Astrocyte (in vitro differentiated cells and primary cell): Measurements from ENCODE around the gene FRMD5. TPM values are rescaled to one million over a fixed set of nuclear protein-coding genes. Genes with fewer than 3 reads are reported as not detected.

ENCODE experiments used
- DNase-seq: peaks from one replicate; pipeline ENCODE4 v3.0.0-alpha.2; 2010; ENCODE audit warnings: low read depth
- FAIRE-seq: peaks from 2 replicates; lab custom pipeline; 2011; peaks lifted over from hg19 to GRCh38; lab: Jason Lieb, UNC
- H2AFZ ChIP-seq: 2 replicates; pipeline ENCODE4 v1.6.0; 2012; ENCODE audit warnings: low read depth, low read length, inconsistent platforms
- H3K27ac ChIP-seq: 2 replicates; pipeline ENCODE4 v1.5.1; 2011; ENCODE audit warnings: low read depth, low read length, inconsistent platforms
- H3K27me3 ChIP-seq: 2 replicates; pipeline ENCODE4 v1.6.0; 2011; ENCODE audit warnings: low read length, inconsistent platforms; ENCODE audit not compliant: insufficient read depth
- H3K36me3 ChIP-seq: 2 replicates; pipeline ENCODE4 v1.5.1; 2011; ENCODE audit warnings: low read length, inconsistent platforms; ENCODE audit not compliant: insufficient read depth
- H3K4me1 ChIP-seq: 2 replicates; pipeline ENCODE4 v1.5.1; 2011; ENCODE audit warnings: low read length, inconsistent platforms; ENCODE audit not compliant: insufficient read depth
- H3K4me2 ChIP-seq: 2 replicates; pipeline ENCODE4 v1.6.0; 2012; ENCODE audit warnings: low read length, inconsistent platforms
- H3K4me3 ChIP-seq: 2 replicates; pipeline ENCODE4 v1.5.1; 2011; ENCODE audit warnings: low read depth, mild to moderate bottlenecking, low read length, inconsistent platforms; ENCODE audit not compliant: insufficient read depth
- H3K79me2 ChIP-seq: 2 replicates; pipeline ENCODE4 v1.6.0; 2012; ENCODE audit warnings: mild to moderate bottlenecking, low read length, inconsistent platforms; ENCODE audit not compliant: insufficient read depth
- H3K9ac ChIP-seq: 2 replicates; pipeline ENCODE4 v1.6.0; 2012; ENCODE audit warnings: mild to moderate bottlenecking, low read length, inconsistent platforms
- H3K9me3 ChIP-seq: 2 replicates; pipeline ENCODE4 v1.5.1; 2012; ENCODE audit warnings: low read depth, mild to moderate bottlenecking, low read length, inconsistent platforms; ENCODE audit not compliant: insufficient read depth
- H4K20me1 ChIP-seq: 2 replicates; pipeline ENCODE4 v1.6.0; 2012; ENCODE audit warnings: low read length, inconsistent platforms; ENCODE audit not compliant: insufficient read depth
- H3K27ac Mint-ChIP-seq: one replicate; pipeline ENCODE4 v1.8.0; 2021; ENCODE audit warnings: mild to moderate bottlenecking, mixed read lengths; ENCODE audit not compliant: unreplicated experiment
- H3K27me3 Mint-ChIP-seq: one replicate; pipeline ENCODE4 v1.8.0; 2021; ENCODE audit warnings: low read depth, mixed read lengths; ENCODE audit not compliant: unreplicated experiment
- H3K36me3 Mint-ChIP-seq: one replicate; pipeline ENCODE4 v1.8.0; 2021; ENCODE audit warnings: low read depth, mixed read lengths; ENCODE audit not compliant: unreplicated experiment
- H3K4me1 Mint-ChIP-seq: one replicate; pipeline ENCODE4 v1.8.0; 2021; ENCODE audit warnings: low read depth, mixed read lengths; ENCODE audit not compliant: unreplicated experiment
- H3K4me3 Mint-ChIP-seq: one replicate; pipeline ENCODE4 v1.8.0; 2021; ENCODE audit warnings: mild to moderate bottlenecking, moderate library complexity, mixed read lengths; ENCODE audit not compliant: unreplicated experiment
- H3K9me3 Mint-ChIP-seq: one replicate; pipeline ENCODE4 v1.8.0; 2021; ENCODE audit warnings: mild to moderate bottlenecking, mixed read lengths; ENCODE audit not compliant: unreplicated experiment
- EZH2 ChIP-seq: IDR thresholded peaks from 2 replicates; pipeline ENCODE4 v1.6.1; 2012; ENCODE audit warnings: mild to moderate bottlenecking, low read length, inconsistent platforms; ENCODE audit not compliant: insufficient read depth
- total RNA-seq: library from RNA; stranded (reverse); gene quantifications from 2 replicates; pipeline ENCODE4 v1.2.1, GENCODE V29; 2021
- TF ChIP-seq, protein P1 (sequence below): IDR thresholded peaks from 2 replicates; pipeline ENCODE4 v1.5.1; 2011; ENCODE audit warnings: low read depth, mild to moderate bottlenecking, inconsistent platforms, low read length, moderate library complexity; ENCODE audit not compliant: insufficient read depth

The FRMD5 gene
- total RNA-seq, 1 donor from 2014 or later: 19.6 TPM

DNA sequence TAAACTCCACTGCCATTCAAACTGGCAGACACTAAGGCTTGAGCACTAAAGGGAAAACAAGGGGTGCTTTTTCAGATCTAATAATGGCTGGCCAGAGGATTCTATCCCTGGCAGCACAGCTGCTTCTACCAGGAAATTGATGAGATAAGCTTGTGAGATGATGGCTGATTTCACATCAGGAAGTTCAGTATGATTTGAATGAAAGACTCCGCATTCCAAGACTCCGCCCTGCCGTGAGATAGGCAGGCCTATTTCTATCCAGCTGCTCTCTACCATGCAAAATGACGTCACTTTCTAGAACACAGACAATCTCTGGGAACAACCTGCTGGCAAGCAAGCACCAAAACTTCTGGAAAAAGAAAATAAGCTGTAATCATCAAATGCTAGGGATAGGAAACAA is 196.5 kb downstream of the FRMD5 start:
- no peak for FAIRE-seq
- no peak overlapping the region for H3K27ac Mint-ChIP-seq
- no peaks in the 10 kb centered on the region for H3K36me3 ChIP-seq
- no peaks in the 10 kb centered on the region for H3K27me3 Mint-ChIP-seq
- DNase-seq: peak; percentile 75
- H3K9ac ChIP-seq: no peak overlapping the region
- H3K36me3 Mint-ChIP-seq: peaks cover 6% of the 10 kb centered on the region
- peaks cover 4% of the 10 kb centered on the region for H3K4me1 ChIP-seq
- H3K4me2 ChIP-seq: peak overlapping the region; percentile 12
- H4K20me1 ChIP-seq: peaks cover 23% of the 10 kb centered on the region
- H3K4me1 Mint-ChIP-seq: peaks cover 15% of the 10 kb centered on the region
- no peak overlapping the region for H2AFZ ChIP-seq
- H3K27me3 ChIP-seq: no peaks in the 10 kb centered on the region
- H3K4me3 Mint-ChIP-seq: no peak overlapping the region
- TF ChIP-seq EZH2: no peak
- TF ChIP-seq, protein P1, sequence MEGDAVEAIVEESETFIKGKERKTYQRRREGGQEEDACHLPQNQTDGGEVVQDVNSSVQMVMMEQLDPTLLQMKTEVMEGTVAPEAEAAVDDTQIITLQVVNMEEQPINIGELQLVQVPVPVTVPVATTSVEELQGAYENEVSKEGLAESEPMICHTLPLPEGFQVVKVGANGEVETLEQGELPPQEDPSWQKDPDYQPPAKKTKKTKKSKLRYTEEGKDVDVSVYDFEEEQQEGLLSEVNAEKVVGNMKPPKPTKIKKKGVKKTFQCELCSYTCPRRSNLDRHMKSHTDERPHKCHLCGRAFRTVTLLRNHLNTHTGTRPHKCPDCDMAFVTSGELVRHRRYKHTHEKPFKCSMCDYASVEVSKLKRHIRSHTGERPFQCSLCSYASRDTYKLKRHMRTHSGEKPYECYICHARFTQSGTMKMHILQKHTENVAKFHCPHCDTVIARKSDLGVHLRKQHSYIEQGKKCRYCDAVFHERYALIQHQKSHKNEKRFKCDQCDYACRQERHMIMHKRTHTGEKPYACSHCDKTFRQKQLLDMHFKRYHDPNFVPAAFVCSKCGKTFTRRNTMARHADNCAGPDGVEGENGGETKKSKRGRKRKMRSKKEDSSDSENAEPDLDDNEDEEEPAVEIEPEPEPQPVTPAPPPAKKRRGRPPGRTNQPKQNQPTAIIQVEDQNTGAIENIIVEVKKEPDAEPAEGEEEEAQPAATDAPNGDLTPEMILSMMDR: no peak
- peaks cover 60% of the 10 kb centered on the region for H3K79me2 ChIP-seq
- no peak overlapping the region for H3K4me3 ChIP-seq
- no peaks in the 10 kb centered on the region for H3K9me3 Mint-ChIP-seq
- no peaks in the 10 kb centered on the region for H3K9me3 ChIP-seq
- no peak overlapping the region for H3K27ac ChIP-seq

DNA sequence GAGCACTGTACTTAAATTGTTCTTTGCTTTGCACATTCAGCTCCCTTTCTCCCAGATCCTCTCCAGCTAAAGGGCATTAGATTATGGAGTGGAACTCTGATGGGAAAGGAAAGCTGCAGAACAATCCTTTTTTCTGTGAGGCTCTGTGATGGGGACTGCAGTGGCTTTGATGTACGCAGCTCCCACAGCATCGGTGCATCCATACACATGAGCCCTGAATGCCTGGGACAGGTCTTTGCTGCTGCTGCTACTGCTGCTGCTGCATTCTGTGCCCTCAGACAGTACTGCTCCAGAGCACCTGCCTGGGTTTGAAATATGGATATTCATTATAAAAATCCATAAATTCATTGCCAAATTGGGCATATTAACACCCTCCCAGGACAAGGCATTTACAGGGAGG is 203.9 kb downstream of the FRMD5 start:
- Histone ChIP-seq H3K4me2 (no peak overlapping the region), H3K4me3 (no peak overlapping the region), H3K9me3 (no peaks in the 10 kb centered on the region), H3K9ac (no peak overlapping the region), H2AFZ (no peak overlapping the region), H3K27ac (no peak overlapping the region), H3K79me2 (peaks cover 29% of the 10 kb centered on the region), H4K20me1 (peaks cover 23% of the 10 kb centered on the region), H3K4me1 (no peaks in the 10 kb centered on the region), H3K36me3 (no peaks in the 10 kb centered on the region), H3K27me3 (no peaks in the 10 kb centered on the region)
- H3K4me3 Mint-ChIP-seq: no peak overlapping the region
- no peak for TF ChIP-seq EZH2
- TF ChIP-seq, protein P1: no peak
- no peak for FAIRE-seq
- no peak overlapping the region for H3K27ac Mint-ChIP-seq
- H3K36me3 Mint-ChIP-seq: peaks cover 18% of the 10 kb centered on the region
- H3K4me1 Mint-ChIP-seq: no peaks in the 10 kb centered on the region
- DNase-seq: no peak
- H3K9me3 Mint-ChIP-seq: no peaks in the 10 kb centered on the region
- no peaks in the 10 kb centered on the region for H3K27me3 Mint-ChIP-seq

DNA sequence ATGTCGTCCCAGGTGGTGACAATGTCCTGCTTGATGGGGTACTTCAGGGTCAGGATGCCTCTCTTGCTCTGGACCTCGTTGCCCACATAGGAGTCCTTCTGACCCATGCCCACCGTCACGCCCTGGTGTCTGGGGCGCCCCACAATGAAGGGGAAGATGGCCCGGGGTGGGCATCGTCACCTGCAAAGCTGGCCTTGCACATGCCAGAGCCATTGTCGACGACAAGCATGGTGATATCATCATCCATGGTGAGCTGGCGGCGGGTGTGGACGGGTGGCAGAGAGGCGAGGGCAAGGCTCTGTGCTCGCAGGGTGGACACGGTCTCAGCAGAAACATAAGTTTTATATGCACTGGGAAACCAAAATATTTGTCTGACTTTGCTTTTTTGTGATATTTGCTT is 205.1 kb downstream of the FRMD5 start:
- H3K9me3 ChIP-seq: no peaks in the 10 kb centered on the region
- no peaks in the 10 kb centered on the region for H3K9me3 Mint-ChIP-seq
- no peaks in the 10 kb centered on the region for H3K36me3 ChIP-seq
- no peak for FAIRE-seq
- H3K4me2 ChIP-seq: no peak overlapping the region
- H3K4me1 Mint-ChIP-seq: no peaks in the 10 kb centered on the region
- no peak overlapping the region for H3K27ac ChIP-seq
- H3K36me3 Mint-ChIP-seq: peaks cover 18% of the 10 kb centered on the region
- H2AFZ ChIP-seq: no peak overlapping the region
- no peak overlapping the region for H3K27ac Mint-ChIP-seq
- peaks cover 19% of the 10 kb centered on the region for H4K20me1 ChIP-seq
- H3K4me3 Mint-ChIP-seq: no peak overlapping the region
- no peak overlapping the region for H3K4me3 ChIP-seq
- H3K27me3 ChIP-seq: no peaks in the 10 kb centered on the region
- DNase-seq: no peak
- no peaks in the 10 kb centered on the region for H3K4me1 ChIP-seq
- no peaks in the 10 kb centered on the region for H3K27me3 Mint-ChIP-seq
- peaks cover 20% of the 10 kb centered on the region for H3K79me2 ChIP-seq
- TF ChIP-seq EZH2: no peak
- TF ChIP-seq, protein P1: no peak
- H3K9ac ChIP-seq: no peak overlapping the region
